Karpas-422 (cell line): Measurements from ENCODE around the gene PRRX1. TPM values are rescaled to one million over a fixed set of nuclear protein-coding genes. Genes with fewer than 3 reads are reported as not detected.

Experiments
- DNase-seq: peaks from one replicate; pipeline ENCODE4 v3.0.0-alpha.2; 2015
- H2AFZ ChIP-seq: fragments of 200-600 bp; sonication (generic); 2 replicates; pipeline ENCODE4 v1.6.1; 2014; ENCODE audit warnings: antibody characterized with exemption, low read length, mixed read lengths
- H3K27ac ChIP-seq: fragments of 200-600 bp; sonication (generic); 2 replicates; pipeline ENCODE4 v1.5.1; 2014; ENCODE audit warnings: mild to moderate bottlenecking, low read length, moderate library complexity
- H3K27me3 ChIP-seq: fragments of 200-600 bp; sonication (generic); 2 replicates; pipeline ENCODE4 v1.6.1; 2014; ENCODE audit warnings: low read length, mixed read lengths
- H3K36me3 ChIP-seq: fragments of 200-600 bp; sonication (generic); 2 replicates; pipeline ENCODE4 v1.6.1; 2014; ENCODE audit warnings: low read length, mixed read lengths; ENCODE audit not compliant: insufficient read depth
- H3K4me1 ChIP-seq: fragments of 200-600 bp; sonication (generic); 2 replicates; pipeline ENCODE4 v1.6.1; 2014; ENCODE audit warnings: mild to moderate bottlenecking, low read length, mixed read lengths
- H3K4me2 ChIP-seq: fragments of 200-600 bp; sonication (generic); 2 replicates; pipeline ENCODE4 v1.6.1; 2014; ENCODE audit warnings: low read length, low read depth, mild to moderate bottlenecking; ENCODE audit not compliant: poor library complexity, severe bottlenecking
- H3K4me3 ChIP-seq: fragments of 200-600 bp; sonication (generic); 2 replicates; pipeline ENCODE4 v1.5.1; 2014; ENCODE audit warnings: mild to moderate bottlenecking, antibody characterized with exemption, low read length, mixed read lengths
- H3K79me2 ChIP-seq: fragments of 200-600 bp; sonication (generic); 2 replicates; pipeline ENCODE4 v1.6.1; 2014; ENCODE audit warnings: mild to moderate bottlenecking, low read length, mixed read lengths
- H3K9ac ChIP-seq: fragments of 200-600 bp; sonication (generic); 2 replicates; pipeline ENCODE4 v1.6.0; 2014; ENCODE audit warnings: low read length
- H3K9me2 ChIP-seq: fragments of 200-600 bp; sonication (generic), shearing (Covaris generic); replicated peaks from 2 replicates; pipeline ENCODE4 v1.6.0; 2014; ENCODE audit warnings: mild to moderate bottlenecking, low read length, moderate library complexity; ENCODE audit not compliant: insufficient read depth
- H3K9me3 ChIP-seq: fragments of 300-700, 200-600 bp; sonication (generic); 2 replicates; pipeline ENCODE4 v1.6.1; 2014; ENCODE audit warnings: low read length, mixed read lengths
- H4K20me1 ChIP-seq: fragments of 200-600 bp; sonication (generic); 2 replicates; pipeline ENCODE4 v1.6.1; 2014; ENCODE audit warnings: mild to moderate bottlenecking, antibody characterized with exemption, low read length, low read depth; ENCODE audit not compliant: insufficient read depth
- total RNA-seq: library from RNA; depleted of rRNA; stranded (reverse); fragments of >200 nt; shearing (Covaris generic); gene quantifications from 2 replicates; pipeline ENCODE4 v1.2.3, GENCODE V29; 2014; ENCODE audit warnings: low replicate concordance

Gene PRRX1
- total RNA-seq, 1 experiment from 2014 or later: not detected

GRCh38 chr1:170739803-170740202, 75.9 kb downstream of the PRRX1 start:
- no peaks in the 10 kb centered on the region for H3K9me2 ChIP-seq
- H3K4me3 ChIP-seq: no peak overlapping the region
- no peaks in the 10 kb centered on the region for H3K36me3 ChIP-seq
- no peak for DNase-seq
- H3K9ac ChIP-seq: no peak overlapping the region
- no peaks in the 10 kb centered on the region for H3K79me2 ChIP-seq
- H3K27ac ChIP-seq: no peak overlapping the region
- no peaks in the 10 kb centered on the region for H3K27me3 ChIP-seq
- H3K4me2 ChIP-seq: no peak overlapping the region
- no peaks in the 10 kb centered on the region for H3K4me1 ChIP-seq
- no peaks in the 10 kb centered on the region for H3K9me3 ChIP-seq
- H4K20me1 ChIP-seq: no peaks in the 10 kb centered on the region
- no peak overlapping the region for H2AFZ ChIP-seq

DNA sequence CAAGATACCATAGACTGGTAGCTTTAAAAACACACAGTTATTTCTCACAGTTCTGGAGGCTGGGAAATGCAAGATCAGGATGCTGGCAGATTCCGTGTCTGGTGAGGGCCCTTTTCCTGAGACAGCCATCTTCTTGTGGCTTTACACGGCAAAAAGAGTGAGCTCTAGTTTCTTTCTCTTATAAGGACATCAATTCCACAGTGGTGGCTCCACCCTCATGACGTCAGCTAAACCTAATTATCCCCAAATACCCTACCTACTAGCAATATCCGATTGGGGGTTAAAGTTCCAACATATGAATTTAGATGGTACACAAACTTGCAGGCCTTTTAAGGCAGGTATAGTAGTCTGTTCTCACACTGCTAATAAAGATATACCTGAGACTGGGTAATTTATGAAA, 77.7 kb downstream of the PRRX1 start:
- Histone ChIP-seq H3K27ac (no peak overlapping the region), H3K4me2 (no peak overlapping the region), H3K9ac (no peak overlapping the region), H2AFZ (no peak overlapping the region), H3K4me1 (no peaks in the 10 kb centered on the region), H3K27me3 (no peaks in the 10 kb centered on the region), H4K20me1 (no peaks in the 10 kb centered on the region), H3K79me2 (no peaks in the 10 kb centered on the region), H3K9me2 (no peaks in the 10 kb centered on the region), H3K9me3 (no peaks in the 10 kb centered on the region), H3K4me3 (no peak overlapping the region), H3K36me3 (no peaks in the 10 kb centered on the region)
- no peak for DNase-seq

DNA sequence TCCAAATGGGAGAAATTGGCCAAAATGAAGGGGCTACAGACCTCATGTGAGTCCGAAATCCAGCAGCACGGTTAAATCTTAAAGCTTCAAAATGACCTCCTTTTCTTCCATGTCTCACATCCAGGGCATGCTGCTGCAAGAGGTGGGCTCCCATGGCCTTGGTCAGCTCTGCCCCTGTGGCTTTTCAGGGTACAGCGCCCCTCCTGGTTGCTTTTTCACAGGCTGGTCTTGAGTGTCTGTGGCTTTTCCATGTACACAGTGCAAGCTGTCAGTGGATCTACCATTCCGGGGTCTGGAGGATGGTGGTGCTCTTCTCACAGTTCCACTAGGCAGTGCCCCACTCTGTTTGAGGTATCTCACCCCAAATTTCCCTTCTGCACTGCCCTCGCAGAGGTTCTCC, 78.7 kb downstream of the PRRX1 start:
- DNase-seq: no peak
- no peaks in the 10 kb centered on the region for H3K9me3 ChIP-seq
- no peaks in the 10 kb centered on the region for H4K20me1 ChIP-seq
- no peak overlapping the region for H2AFZ ChIP-seq
- no peaks in the 10 kb centered on the region for H3K4me1 ChIP-seq
- no peak overlapping the region for H3K9ac ChIP-seq
- H3K4me2 ChIP-seq: no peak overlapping the region
- no peaks in the 10 kb centered on the region for H3K9me2 ChIP-seq
- no peak overlapping the region for H3K27ac ChIP-seq
- H3K36me3 ChIP-seq: no peaks in the 10 kb centered on the region
- no peaks in the 10 kb centered on the region for H3K79me2 ChIP-seq
- no peaks in the 10 kb centered on the region for H3K27me3 ChIP-seq
- H3K4me3 ChIP-seq: no peak overlapping the region

DNA sequence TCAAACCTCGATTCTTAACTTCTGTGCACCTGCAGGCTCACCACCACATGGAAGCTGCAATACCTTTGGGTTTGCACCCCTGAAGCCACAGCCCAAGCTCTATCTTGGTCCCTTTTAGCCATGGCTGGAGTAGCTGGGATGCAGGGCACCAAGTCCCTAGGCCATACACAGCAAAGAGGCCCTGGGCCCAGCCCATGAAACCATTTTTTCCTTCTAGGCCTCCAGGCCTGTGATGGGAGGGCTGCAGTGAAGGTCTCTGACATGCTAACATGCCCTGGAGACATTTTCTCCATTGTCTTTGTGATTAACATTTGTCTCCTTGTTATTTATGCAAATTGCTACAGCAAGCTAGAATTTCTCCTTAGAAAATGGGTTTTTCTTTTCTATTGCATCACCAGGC, 79.2 kb downstream of the PRRX1 start:
- H3K27me3 ChIP-seq: no peaks in the 10 kb centered on the region
- H3K27ac ChIP-seq: no peak overlapping the region
- H3K4me1 ChIP-seq: no peaks in the 10 kb centered on the region
- no peak overlapping the region for H2AFZ ChIP-seq
- no peaks in the 10 kb centered on the region for H4K20me1 ChIP-seq
- H3K36me3 ChIP-seq: no peaks in the 10 kb centered on the region
- no peak overlapping the region for H3K4me2 ChIP-seq
- no peak for DNase-seq
- H3K9me3 ChIP-seq: no peaks in the 10 kb centered on the region
- H3K4me3 ChIP-seq: no peak overlapping the region
- no peaks in the 10 kb centered on the region for H3K9me2 ChIP-seq
- H3K9ac ChIP-seq: no peak overlapping the region
- no peaks in the 10 kb centered on the region for H3K79me2 ChIP-seq

DNA sequence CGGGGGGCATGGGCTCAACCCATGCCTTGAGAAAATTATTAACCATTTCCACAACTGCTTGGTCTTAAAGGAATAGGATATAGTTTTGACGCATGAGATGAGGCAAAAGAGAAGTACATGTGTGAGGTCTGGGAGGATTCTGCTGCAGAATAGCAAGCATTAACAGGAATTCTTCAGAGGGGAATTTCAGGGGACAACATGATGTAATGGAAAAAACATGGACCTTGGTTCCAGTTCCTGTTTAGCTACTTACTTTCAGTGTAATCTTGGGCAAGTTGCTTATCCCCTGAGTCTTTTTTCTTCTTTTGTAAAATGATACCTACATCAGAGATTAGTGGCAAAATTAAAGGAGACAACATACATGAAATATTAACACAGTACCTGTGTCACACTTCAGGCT, 85.6 kb downstream of the PRRX1 start:
- H3K4me3 ChIP-seq: no peak overlapping the region
- no peaks in the 10 kb centered on the region for H4K20me1 ChIP-seq
- H3K27me3 ChIP-seq: no peaks in the 10 kb centered on the region
- no peaks in the 10 kb centered on the region for H3K9me2 ChIP-seq
- H3K36me3 ChIP-seq: no peaks in the 10 kb centered on the region
- no peak overlapping the region for H3K4me2 ChIP-seq
- no peak overlapping the region for H3K9ac ChIP-seq
- H3K4me1 ChIP-seq: no peaks in the 10 kb centered on the region
- H3K27ac ChIP-seq: no peak overlapping the region
- H3K9me3 ChIP-seq: no peaks in the 10 kb centered on the region
- DNase-seq: no peak
- H2AFZ ChIP-seq: no peak overlapping the region
- H3K79me2 ChIP-seq: no peaks in the 10 kb centered on the region

GRCh38 chr1:170749959-170750358, 86.0 kb downstream of the PRRX1 start:
- Histone ChIP-seq H3K79me2 (no peaks in the 10 kb centered on the region), H3K36me3 (no peaks in the 10 kb centered on the region), H3K27me3 (no peaks in the 10 kb centered on the region), H3K4me2 (no peak overlapping the region), H3K4me3 (no peak overlapping the region), H3K9ac (no peak overlapping the region), H3K27ac (no peak overlapping the region), H3K9me3 (no peaks in the 10 kb centered on the region), H4K20me1 (no peaks in the 10 kb centered on the region), H3K9me2 (no peaks in the 10 kb centered on the region), H3K4me1 (no peaks in the 10 kb centered on the region), H2AFZ (no peak overlapping the region)
- DNase-seq: no peak

GRCh38 chr1:170755795-170756194, 91.9 kb downstream of the PRRX1 start:
- Histone ChIP-seq H2AFZ (no peak overlapping the region), H3K9ac (no peak overlapping the region), H3K27me3 (no peaks in the 10 kb centered on the region), H4K20me1 (no peaks in the 10 kb centered on the region), H3K36me3 (no peaks in the 10 kb centered on the region), H3K4me3 (no peak overlapping the region), H3K9me3 (no peaks in the 10 kb centered on the region), H3K27ac (no peak overlapping the region), H3K79me2 (no peaks in the 10 kb centered on the region), H3K4me1 (no peaks in the 10 kb centered on the region), H3K9me2 (no peaks in the 10 kb centered on the region; the same call in 1 of the 2 replicates), H3K4me2 (no peak overlapping the region)
- DNase-seq: no peak

DNA sequence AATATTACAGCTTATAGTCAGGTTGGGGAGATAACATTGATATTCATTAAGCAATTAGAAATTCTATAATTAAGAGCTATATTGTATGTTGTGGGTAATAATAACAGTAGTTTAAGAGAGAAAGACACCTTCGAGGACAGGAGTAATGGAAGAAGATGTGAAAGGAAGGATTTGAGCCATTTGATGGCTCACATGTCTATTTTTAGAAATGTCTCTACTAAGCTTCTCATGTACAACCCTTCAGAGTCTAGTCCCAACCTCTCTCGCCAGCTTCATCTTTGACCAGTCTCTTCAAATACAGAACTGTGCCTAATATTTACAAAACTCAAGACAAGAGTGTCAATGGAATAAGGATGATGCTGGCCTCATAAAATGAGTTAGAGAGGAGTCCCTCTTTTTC, 95.1 kb downstream of the PRRX1 start:
- Histone ChIP-seq H3K36me3 (no peaks in the 10 kb centered on the region), H3K9ac (no peak overlapping the region), H2AFZ (no peak overlapping the region), H3K27me3 (no peaks in the 10 kb centered on the region), H3K4me2 (no peak overlapping the region), H3K27ac (no peak overlapping the region), H3K4me1 (no peaks in the 10 kb centered on the region), H3K4me3 (no peak overlapping the region), H3K79me2 (no peaks in the 10 kb centered on the region), H3K9me2 (no peaks in the 10 kb centered on the region; the same call in 1 of the 2 replicates), H3K9me3 (no peaks in the 10 kb centered on the region), H4K20me1 (no peaks in the 10 kb centered on the region)
- no peak for DNase-seq

GRCh38 chr1:170765279-170765678, 101.3 kb downstream of the PRRX1 start:
- H3K36me3 ChIP-seq: no peaks in the 10 kb centered on the region
- H3K4me3 ChIP-seq: no peak overlapping the region
- H3K9ac ChIP-seq: no peak overlapping the region
- H3K4me1 ChIP-seq: no peaks in the 10 kb centered on the region
- no peaks in the 10 kb centered on the region for H3K9me3 ChIP-seq
- H3K79me2 ChIP-seq: no peaks in the 10 kb centered on the region
- DNase-seq: no peak
- H3K27me3 ChIP-seq: no peaks in the 10 kb centered on the region
- no peak overlapping the region for H3K27ac ChIP-seq
- H4K20me1 ChIP-seq: no peaks in the 10 kb centered on the region
- no peak overlapping the region for H2AFZ ChIP-seq
- H3K4me2 ChIP-seq: no peak overlapping the region
- no peaks in the 10 kb centered on the region for H3K9me2 ChIP-seq
